GM18861 (cell line): ENCODE results near the gene PYGM.
"Not testable (repeated sequence)": the region's sequence is repeated elsewhere in the genome, so short reads cannot be mapped to it uniquely, and the experiment has no call there.

Source experiments
- ATAC-seq: cut with Tn5 transposase; IDR thresholded peaks from one replicate; pipeline ENCODE4 v1.9.1; 2021; ENCODE audit not compliant: unreplicated experiment

The PYGM gene

GRCh38 chr11:64718780-64719124 lies 41.0 kb downstream of the PYGM start:
- no peak for ATAC-seq

DNA sequence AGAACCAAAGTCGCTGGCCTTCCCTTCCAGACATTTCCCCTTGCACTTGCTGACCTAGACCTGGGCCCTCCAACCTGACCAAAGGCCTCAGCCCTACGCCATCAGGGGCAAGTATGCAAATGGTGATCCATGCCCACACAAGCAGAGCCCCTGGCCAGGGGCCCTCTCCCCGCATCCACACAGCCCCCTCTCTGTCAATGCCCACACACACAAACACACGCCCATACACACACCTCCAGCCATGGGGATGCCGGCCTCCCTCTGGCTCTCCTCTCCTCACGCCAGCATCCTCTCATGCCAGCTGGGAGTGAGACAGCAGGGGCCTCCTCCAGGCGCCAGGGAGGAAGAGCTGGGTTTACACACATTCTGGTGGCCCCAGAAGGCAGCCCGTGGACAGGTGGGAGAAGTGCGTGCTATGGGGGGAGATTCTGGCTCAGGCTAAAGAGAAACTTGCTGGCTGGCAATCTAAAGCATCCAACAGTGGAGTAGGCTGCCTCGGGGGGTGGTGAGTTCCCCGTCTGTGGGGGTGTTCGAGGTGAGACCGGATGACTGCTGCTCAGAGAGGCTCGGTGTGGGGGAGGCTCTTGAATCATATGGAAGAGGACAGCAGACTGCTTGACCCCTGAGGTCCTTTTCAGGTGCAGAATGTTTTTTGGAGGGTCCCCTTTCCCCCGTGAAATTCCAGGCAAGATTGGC lies 41.5 kb downstream of the PYGM start:
- no peak for ATAC-seq

DNA sequence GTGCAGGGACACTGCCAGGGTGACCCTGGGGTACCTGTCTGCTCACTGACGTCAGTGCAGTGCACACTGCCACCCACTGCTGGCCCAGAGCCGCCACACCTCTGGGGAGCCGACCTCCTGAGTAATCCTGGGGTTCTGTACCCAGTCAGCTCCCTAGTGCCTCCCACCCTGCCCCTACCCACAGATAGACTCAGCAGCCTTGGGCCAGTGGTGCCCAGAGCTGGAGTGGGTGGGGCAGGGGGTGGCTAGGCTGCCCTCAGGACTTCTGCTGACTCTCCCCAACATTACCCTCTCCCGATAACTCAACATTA lies 42.6 kb downstream of the PYGM start:
- no peak for ATAC-seq

DNA sequence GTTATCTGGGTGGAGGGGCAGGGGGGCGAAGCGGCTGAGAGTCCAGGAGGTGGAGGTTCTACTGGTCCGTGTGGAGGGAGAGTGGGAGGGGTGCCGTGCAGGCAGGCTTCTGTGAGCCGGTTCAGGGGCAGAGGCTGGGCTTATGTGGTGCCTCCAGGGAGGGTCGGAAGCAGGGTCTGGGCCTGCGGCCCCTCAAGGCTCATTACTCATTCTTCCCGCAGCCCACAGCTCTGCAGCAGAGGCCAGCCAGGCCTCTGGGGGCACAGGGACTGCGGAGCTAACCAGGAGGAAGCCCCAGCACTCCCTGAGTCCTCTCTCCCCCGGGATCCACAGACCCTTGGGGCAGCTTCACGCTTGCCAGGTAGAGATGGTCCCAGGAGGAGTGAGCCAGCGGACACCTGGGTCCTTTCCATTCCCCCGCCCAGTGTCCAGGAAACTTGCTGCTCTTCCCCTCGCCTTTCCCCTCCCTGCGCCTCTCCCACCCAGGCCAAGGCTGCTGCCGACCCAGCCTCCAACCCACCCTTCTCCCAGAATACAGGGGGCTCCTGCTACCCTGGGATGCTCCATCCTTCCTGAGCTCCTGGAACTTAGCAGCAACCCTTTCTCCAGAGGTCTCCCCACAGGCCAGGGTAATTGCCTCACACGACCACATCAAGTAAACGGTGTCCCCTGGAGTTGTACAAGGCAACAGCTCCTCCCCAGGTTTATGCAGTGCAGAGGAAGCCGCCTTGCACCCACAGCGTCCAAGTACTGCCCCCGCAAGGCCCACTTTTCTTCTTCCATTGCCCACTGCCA lies 43.1 kb downstream of the PYGM start:
- no peak for ATAC-seq

DNA sequence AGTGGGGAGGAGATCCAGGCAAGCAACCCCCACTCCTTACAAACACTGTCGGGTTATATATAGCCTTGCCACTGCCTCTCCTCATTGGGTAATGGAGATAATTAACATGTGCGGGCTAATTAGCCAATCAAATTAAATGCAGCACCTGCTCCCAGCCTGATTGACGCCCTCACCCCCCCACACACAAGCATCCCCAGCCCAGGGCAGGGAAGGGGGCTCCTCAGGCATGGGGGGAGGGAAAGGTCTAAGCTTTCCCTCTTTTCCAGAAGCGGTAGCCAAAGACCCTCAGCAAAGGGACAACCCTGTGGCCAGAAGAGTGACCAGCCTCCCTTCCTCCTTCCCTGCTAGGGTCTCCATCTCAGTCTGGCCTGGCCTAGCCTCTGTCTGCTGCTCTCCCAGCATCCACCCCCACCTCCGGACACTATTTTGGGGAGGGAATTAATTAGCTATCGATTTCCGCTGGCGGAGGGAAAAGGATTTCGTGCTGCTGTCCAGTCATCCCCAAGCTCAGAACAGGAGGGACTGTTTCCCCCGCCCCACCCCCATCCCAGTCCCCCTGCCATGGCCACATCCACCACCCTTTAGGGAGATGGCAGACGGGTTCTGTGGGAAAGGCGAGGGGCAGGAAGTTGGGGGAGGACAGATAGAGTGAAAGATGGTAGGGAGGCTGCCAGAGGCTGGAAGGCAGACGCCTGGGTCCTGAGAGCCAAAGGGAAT lies 43.9 kb downstream of the PYGM start:
- no peak for ATAC-seq

- no peak for ATAC-seq
These were observed 44.7 kb downstream of the PYGM start for GRCh38 chr11:64715110-64715509.

DNA sequence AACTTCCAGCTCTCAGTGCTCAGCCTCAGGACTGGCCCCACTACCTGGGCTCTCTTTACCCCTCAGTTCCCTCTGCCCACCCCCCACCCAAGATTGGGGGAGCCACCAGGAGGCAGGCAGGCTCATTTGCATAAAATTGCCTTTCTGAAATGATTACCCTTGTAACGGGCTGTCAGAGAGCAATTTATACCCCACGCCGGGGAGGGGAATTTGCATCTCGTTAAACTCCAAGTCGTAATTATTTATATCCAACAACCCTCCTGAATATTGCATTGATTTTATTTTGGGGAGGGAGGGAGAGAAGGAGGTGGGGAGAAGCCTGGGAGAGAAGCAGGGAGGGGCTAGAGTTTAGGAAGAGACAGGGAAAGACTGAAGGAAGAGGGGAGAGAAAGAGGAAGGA lies 45.1 kb downstream of the PYGM start:
- ATAC-seq = no peak

- ATAC-seq = no peak
These were observed 45.9 kb downstream of the PYGM start for GRCh38 chr11:64713781-64714363.

- ATAC-seq = no peak
These were observed 46.6 kb downstream of the PYGM start for GRCh38 chr11:64713016-64713707.

- ATAC-seq = no peak
These were observed 47.3 kb downstream of the PYGM start for GRCh38 chr11:64712430-64713015.

DNA sequence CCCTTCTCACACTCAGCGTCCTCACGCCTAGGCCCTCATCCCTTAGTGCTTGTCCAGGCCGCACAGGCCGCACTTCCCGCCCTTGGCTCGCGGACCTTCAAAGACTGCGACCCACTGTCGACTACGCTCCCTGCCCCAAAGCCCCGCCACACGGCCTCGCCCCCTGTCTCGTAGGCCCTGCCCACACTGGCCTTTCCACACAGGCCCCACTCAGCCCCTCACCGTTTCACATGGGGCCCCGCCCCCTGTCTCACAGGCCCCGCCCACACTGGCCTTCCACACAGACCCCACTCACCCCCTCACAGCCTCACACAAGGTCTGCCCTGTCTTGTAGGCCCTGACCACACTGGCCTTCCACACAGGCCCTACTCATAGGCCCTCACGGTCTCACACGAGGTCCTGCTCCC lies 47.8 kb downstream of the PYGM start:
- no peak for ATAC-seq

GRCh38 chr11:64711138-64711955 lies 48.4 kb downstream of the PYGM start:
- no peak for ATAC-seq

- no peak for ATAC-seq
These were observed 49.2 kb downstream of the PYGM start for GRCh38 chr11:64710418-64711137.

GRCh38 chr11:64705501-64705900 lies 54.3 kb downstream of the PYGM start:
- ATAC-seq = no peak

DNA sequence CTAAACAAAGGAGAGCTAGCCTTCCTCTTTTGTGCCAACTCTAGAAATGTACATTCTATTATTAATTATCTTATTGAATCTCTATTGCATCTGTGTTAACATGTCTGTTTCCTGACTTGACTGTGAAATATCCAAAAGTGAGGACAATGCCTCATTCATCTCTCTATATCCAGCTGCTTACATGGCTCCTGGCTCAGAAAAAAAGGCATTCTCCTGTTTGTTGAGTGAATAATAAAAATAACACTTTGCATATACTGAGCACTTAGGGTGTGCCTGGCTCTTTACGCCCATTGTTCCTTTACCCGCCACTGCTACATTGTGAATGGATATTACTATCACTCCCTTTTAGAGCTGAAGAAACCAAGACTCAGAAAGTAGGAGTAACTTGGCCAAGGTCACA lies 56.7 kb downstream of the PYGM start:
- ATAC-seq = no peak

GRCh38 chr11:64701956-64702355 lies 57.8 kb downstream of the PYGM start:
- not testable (repeated sequence) for ATAC-seq

DNA sequence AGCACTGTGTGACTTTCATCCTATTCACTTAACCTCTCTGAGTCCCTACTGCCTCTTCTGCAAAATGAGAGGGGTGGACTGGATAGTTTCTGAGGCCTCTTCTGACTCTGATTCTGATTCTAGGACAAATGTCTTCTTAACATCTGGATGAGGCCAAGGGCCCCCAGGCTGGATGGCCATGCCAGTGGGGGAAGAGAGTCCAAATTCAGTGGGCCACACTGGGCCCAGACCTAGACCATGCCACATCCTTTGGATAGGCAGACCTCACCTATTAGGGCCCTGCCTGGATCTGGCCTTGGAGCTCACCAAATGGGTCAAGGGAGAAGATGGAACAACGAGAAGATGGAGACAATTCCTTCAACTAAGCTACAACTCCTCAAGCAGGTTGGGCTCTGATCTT lies 61.3 kb downstream of the PYGM start:
- ATAC-seq = no peak

GRCh38 chr11:64697663-64698375 lies 62.0 kb downstream of the PYGM start:
- no peak for ATAC-seq
